PC-3 (cell line): ENCODE results near the gene DLG4.

Source experiments
- CTCF ChIP-seq: fragments of 300-600 bp; sonication (generic); conservative IDR thresholded peaks from 2 replicates; pipeline ENCODE4 v1.5.1; 2017; ENCODE audit warnings: antibody characterized with exemption, low read depth, mild to moderate bottlenecking, low read length
- EZH2 ChIP-seq: fragments of 300-600 bp; sonication (generic); IDR thresholded peaks from one replicate; pipeline ENCODE4 v1.6.1; 2017; ENCODE audit warnings: antibody characterized with exemption, mild to moderate bottlenecking, low read length; ENCODE audit not compliant: unreplicated experiment

GRCh38 chr17:7229504-7229903 lies 9.9 kb upstream of the DLG4 start:
- TF ChIP-seq CTCF (no peak), EZH2 (no peak)
